ENCODE results near the gene SELENOP. TPM values are rescaled to one million over a fixed set of nuclear protein-coding genes. Genes with fewer than 3 reads are reported as not detected.

SELENOP gene
- total and polyA plus RNA-seq, 9 of the 15 experiments (the other 6 are each of a cell fraction or from before 2014, with no cell fraction given), result 3.2 to 6.3 (median 4.5) TPM

- TF ChIP-seq ZNF280B (CRISPR knock-in tag; IDR thresholded peaks at IDR 0.05), result no peak
- TF ChIP-seq NFE2L1 (tag; IDR thresholded peaks at IDR 0.05; ENCODE audit: borderline replicate concordance, low read depth), result no peak
Observed at GRCh38 chr5:42767491-42768105, 44.1 kb downstream of the SELENOP start (continued).

GRCh38 chr5:42761791-42762190, 49.9 kb downstream of the SELENOP start:
- CTCF ChIA-PET (ENCODE audit: low intra/inter-chr PET ratio), result no interaction called here
- no peaks in the 10 kb centered on the region for H3K27me3 ChIP-seq (ENCODE audit: control insufficient read depth in 2 of 2, insufficient read depth in 2 of 2, low read length in 2 of 2)
- POLR2A ChIA-PET, result interaction anchor here (1.0 to 2.0 kb wide), 2 partner anchors 10 to 14 kb away, joined by 3 to 4 read pairs; no protein-coding TSS in a partner anchor
- no peaks in the 10 kb centered on the region for H3K36me3 ChIP-seq (ENCODE audit: control insufficient read depth, insufficient read depth, low read length)
- no peaks in the 10 kb centered on the region for H4K20me1 ChIP-seq (replicated peaks; ENCODE audit: control insufficient read depth, insufficient read depth, low read length)
- no peaks in the 10 kb centered on the region for H3K9me1 ChIP-seq (ENCODE audit: control insufficient read depth, insufficient read depth, low read length)
- H3K4me2 ChIP-seq (ENCODE audit: insufficient read depth, low read length), result no peak overlapping the region
- H3K4me3 ChIP-seq, result no peak overlapping the region
- no TSS peak for BruUV-seq (replicated peaks)
- no peak overlapping the region for H3K27ac ChIP-seq (ENCODE audit: extremely low read depth, low read depth, low read length)
- no peak overlapping the region for H3K9ac ChIP-seq (ENCODE audit: insufficient read depth in 1 of 2, low read depth in 2 of 2, low read length in 2 of 2)
- in situ Hi-C loops (cut with MboI) (loop anchor here (25.0 kb wide), 1 partner anchor 899 kb away; the partner anchor contains the start of gene OXCT1), intact Hi-C loops (cut with micrococcal nuclease) (no loop called here)
- DNase-seq (ENCODE audit: extremely low read depth in 1 of 4, low spot score in 3 of 4) (no peak), FAIRE-seq (no peak), ATAC-seq (no peak)
- no peaks in the 10 kb centered on the region; the same call in 2 of the 3 replicates for H3K79me2 ChIP-seq (ENCODE audit: control insufficient read depth, insufficient read depth, low read length)
- H3K4me1 ChIP-seq (replicated peaks in 1 of 2; ENCODE audit: control insufficient read depth in 2 of 2, insufficient read depth in 2 of 2, low read length in 2 of 2), result peaks cover 4 to 5% of the 10 kb centered on the region in 2 experiments; a peak in 2 of 5 replicates
- 68% methylated on average over 1 of the region's 1 CpG for WGBS (ENCODE audit: insufficient coverage, low coverage, missing lambda C conversion rate)
- H2AFZ ChIP-seq (ENCODE audit: low read depth, low read length), result no peak overlapping the region
- no peaks in the 10 kb centered on the region for H3K9me3 ChIP-seq (replicated peaks; ENCODE audit: control insufficient read depth, insufficient read depth, low read depth, low read length)
- no peak for TF ChIP-seq FOSL1 (tag; conservative IDR thresholded peaks at IDR 0.05)
- TF ChIP-seq HIVEP1 (CRISPR knock-in tag; IDR thresholded peaks at IDR 0.05), result no peak
- TF ChIP-seq TFE3 (CRISPR knock-in tag; IDR thresholded peaks at IDR 0.05), result no peak
- TF ChIP-seq C11orf30 (IDR thresholded peaks at IDR 0.05; ENCODE audit: low read depth), result no peak
- no peak for TF ChIP-seq ARNT (IDR thresholded peaks at IDR 0.05)
- TF ChIP-seq ZNF354B (CRISPR knock-in tag; IDR thresholded peaks at IDR 0.05), result no peak
- TF ChIP-seq JUND (IDR thresholded peaks at IDR 0.05; ENCODE audit: borderline replicate concordance, low read depth, low read length), result no peak
- TF ChIP-seq JUND (tag; IDR thresholded peaks at IDR 0.05; ENCODE audit: borderline replicate concordance, low read depth, low read length), result no peak
- no peak for TF ChIP-seq MEF2A (IDR thresholded peaks at IDR 0.05; ENCODE audit: control insufficient read depth, low read depth, low read length)
- TF ChIP-seq ID3 (CRISPR knock-in tag; IDR thresholded peaks at IDR 0.05), result no peak
- TF ChIP-seq ID3 (tag; IDR thresholded peaks at IDR 0.05), result no peak

Data from K562 (cell line).